GM20431 (cell line): ENCODE data around the gene C2orf74.
"Not testable (repeated sequence)": the region's sequence is repeated elsewhere in the genome, so short reads cannot be mapped to it uniquely, and the experiment has no call there.

Experiments used
- in situ Hi-C: fragments of 300-500 bp; cut with MseI, MboI; formaldehyde crosslinking; loops from one replicate; pipeline ENCODE4 v1.15.0; 2020; ENCODE audit warnings: low sequenced_read_pairs; ENCODE audit not compliant: unreplicated experiment

The C2orf74 gene

DNA sequence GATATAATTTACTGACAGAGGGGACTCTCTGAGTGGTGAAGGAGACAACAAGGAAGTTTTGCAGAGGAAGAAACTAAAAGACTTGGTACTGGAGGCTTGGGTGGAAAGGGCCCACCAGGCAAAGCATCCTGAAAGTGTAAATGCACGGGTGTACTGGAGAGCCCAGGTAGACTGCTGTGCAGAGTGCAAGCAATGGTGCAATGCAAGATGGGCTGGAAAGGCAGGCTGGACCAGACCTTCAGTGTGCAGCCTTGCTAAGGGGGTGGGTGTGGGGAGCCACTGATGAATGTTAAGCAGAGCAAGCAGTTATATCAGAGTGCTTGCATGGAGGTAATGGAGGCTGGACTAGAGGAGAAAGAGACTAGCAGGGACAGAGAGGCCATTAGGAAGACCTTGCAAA lies 10.7 kb downstream of the C2orf74 start:
- in situ Hi-C loops, result no loop called here

DNA sequence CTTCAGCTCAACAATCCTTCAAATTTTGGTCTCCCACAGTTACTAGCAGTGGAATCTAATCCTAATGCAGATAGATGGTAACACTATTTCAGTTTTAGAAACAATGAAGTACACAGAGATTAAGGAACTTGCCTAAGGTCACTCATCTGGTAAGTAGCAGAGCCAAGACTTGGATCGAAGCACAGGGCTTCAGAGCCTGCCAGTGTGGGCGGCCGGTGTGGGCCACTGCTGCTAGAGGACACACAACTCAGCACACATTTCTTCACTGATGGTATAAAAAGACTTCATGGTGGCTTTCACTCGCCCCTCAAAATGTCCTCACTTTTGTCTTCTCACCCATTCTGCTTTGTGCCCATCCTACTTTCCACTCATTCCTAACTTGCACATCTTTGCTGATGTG lies 11.1 kb downstream of the C2orf74 start:
- in situ Hi-C loops, result no loop called here

DNA sequence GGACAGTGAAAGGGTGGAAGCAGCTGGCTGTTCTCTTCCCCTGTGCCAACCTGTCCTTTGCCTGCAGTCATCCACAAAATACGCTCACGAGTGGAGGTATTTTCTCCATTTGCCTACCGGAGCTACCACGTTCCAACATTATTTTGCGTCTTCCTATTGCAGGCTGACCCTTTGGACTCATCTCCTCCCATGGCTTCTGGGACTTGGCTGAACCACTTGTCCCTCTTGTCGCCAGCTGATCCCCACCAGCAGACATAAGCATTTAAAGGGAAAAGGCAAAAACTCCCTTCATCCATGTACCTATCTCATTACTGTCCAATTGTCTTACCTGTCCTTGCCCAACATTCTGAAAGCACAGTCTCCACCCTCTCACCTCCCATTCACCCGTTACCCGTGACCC lies 13.0 kb downstream of the C2orf74 start:
- in situ Hi-C loops, result no loop called here

DNA sequence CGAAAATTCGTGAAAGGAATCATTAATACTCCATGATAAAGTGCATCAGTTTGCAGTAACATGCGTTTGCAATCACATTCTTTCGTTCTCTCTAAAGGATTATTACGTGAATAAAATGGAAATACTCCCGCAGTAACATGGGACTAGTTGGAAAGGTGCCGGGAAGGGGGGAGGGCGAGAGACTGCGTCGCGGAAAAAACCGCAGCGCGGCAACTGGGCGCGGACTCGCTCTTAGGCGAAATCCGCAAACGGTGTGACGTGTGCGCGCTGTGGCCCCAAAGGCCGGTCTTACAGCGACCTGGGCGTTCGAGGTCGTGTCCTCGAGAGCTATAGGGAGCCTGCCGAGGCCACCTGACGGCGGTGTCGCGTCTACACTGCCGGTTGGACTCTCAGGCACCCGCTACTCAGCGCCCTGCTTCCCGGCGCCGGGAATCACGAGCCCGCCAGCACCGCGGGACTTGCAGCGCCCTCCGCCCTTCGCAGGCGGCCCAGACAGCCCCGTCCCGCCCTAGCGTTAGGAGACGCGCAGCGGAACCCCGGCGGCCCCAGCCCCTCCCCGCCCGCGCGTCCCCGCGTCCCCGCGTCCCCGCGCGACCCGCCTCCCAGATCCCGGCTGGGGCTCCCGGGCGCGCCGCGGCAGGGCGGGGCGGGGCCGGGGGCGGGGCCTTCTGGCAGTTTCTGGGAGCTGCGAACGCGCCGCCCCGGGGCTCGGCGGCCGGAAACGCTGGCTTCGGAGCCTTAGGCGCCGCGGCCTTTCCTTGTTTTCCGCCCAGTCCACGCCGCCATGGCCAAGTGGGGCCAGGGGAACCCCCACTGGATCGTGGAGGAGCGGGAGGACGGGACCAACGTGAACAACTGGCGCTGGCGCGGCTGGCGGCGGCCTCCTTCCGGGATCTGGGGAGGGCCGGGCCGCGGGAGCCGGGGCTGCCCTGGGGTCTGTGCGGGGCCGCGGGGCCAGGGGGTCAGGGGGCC lies 15.1 kb downstream of the C2orf74 start:
- in situ Hi-C loops, result no loop called here

DNA sequence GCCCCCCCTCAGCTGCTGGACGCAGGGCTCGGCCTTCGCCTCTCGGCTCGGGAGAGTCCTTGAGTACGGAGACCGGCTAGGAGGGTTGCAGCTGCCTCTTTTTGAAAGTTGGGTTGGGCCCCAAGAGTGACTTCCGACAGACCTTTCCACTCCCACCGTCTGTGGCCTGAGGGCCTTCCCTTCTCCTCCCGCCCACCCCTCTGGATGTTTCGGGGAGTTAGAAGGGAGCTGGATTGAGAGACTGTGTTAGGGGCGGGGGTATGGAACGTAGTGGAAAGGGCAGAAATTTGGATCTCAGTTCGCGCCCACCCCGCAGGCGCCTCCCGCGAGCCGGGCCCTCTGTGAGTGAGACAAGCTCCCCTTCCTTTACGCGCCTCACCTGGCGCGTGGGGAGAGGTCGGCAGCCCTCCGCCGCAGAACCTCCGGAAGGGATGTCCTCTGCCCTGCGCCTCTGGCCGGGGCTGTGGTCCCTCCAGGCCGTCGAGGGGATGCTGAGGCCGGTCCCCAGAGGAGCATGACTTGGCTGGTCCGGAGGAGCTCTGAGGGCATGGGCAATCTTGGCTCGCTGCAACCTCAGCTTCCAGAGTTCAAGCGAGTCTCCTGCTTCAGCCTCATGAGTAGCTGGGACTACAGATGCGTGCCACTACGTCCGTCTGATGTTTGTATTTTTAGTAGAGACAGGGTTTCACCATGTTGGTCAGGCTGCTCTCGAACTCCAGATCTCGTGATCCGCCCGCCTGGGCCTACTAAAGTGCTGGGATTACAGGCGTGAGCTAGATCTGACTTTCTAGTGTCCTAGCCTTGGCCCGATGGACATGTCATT lies 15.9 kb downstream of the C2orf74 start:
- in situ Hi-C loops, result no loop called here

DNA sequence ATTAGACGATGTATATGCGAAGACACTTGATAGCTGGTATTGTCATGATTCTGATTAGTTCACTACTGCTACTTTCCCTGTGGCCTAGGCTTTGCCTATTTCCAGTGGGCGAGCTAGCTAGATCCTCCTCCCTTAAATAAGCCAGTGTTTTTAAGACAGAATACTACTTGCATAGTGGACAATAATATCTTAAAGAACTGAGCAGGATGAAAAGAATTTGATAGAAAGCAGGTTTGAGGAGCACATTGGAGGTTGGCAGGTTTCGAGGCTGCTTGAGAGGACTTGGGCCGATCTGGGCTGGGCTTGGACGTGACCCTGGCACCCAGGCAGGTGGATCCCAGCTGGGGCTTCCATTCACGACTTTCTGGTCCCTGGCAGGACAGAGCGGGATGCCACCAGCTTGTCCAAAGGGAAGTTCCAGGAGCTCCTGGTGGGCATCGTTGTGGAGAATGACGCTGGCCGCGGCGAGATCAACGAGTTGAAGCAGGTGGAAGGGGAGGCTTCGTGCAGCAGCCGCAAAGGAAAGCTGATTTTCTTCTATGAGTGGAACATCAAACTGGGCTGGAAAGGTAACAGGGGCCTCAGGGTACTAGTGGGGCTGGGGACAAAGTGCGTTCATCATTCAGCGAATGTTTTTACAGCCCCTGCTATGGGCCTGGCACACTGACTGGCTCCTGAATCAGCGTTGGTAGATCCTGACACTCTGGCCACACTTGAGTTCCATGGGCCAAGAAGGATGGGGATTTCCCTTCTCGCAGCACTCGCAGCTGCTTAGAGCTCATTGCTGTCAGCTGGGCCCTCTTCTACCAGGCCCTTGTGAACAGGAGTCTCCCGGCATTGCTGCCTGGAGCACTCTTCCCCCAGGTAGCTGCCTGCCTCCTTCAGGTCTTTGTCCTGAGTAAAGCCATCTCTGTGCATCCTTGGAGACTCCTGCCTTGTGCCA lies 16.9 kb downstream of the C2orf74 start:
- in situ Hi-C loops, result no loop called here

DNA sequence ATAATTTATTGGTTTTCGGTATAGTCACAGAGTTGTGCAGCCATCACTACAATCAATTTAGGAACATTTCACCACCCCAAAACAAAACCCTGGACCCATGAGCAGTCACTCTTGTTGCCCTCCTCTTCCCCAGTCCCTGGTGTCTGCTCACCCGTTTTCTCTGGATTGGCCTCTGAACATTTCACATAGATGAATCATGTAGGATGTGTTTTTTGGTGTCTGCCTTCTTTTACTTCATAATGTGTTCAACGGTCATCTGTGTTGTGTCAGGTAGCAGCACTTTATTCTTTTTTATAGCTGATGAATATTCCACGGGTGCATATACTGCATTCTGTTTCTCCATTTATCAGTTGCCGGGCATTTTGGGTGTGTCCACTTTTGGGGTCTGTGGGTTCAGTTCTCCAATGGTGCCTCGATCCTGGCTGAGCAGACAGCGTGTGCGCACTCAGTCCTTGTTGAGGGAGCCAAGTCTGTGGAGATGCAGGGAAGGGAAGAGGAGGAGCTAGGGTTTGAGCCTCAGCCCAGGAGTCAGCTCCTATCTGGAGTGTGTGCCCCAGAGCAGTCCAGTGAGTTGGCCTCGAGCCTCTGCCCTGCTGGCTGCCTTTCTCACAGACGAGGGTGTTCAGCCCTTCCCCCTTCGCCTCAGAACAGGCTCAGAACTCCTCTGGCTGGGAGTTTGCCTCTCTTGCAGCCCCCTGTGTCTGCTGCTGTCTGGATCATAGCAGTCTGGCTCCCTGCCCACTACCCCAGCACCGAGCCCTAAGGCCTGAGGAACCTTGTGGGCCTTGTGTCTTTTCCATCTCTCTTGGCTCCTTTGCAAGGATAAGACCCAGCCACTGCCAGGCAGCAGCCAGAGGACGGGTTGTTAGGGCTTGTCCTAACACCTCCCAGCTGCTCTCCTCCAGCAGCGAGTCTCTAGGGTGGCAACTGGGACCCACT lies 18.0 kb downstream of the C2orf74 start:
- in situ Hi-C loops, result no loop called here

DNA sequence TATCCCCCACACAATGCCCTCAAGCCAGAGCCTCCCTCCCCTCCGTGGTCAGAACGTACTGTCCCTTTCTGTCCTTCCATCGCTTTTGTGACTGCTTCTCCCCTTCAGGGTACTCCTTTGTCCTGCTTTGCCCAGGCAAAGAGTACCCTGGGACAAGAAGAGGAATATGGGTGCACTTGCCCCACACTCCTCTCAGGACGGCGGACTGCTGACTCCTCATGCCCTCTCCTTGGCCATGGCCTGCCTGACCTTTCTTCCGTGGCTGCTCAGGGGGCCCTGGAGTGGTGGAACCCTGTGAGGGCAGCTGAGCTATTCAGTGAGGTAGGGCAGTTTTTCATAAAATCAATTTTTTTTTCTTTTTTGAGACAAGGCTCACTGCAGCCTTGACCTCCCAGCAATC lies 18.7 kb downstream of the C2orf74 start:
- in situ Hi-C loops, result no loop called here

DNA sequence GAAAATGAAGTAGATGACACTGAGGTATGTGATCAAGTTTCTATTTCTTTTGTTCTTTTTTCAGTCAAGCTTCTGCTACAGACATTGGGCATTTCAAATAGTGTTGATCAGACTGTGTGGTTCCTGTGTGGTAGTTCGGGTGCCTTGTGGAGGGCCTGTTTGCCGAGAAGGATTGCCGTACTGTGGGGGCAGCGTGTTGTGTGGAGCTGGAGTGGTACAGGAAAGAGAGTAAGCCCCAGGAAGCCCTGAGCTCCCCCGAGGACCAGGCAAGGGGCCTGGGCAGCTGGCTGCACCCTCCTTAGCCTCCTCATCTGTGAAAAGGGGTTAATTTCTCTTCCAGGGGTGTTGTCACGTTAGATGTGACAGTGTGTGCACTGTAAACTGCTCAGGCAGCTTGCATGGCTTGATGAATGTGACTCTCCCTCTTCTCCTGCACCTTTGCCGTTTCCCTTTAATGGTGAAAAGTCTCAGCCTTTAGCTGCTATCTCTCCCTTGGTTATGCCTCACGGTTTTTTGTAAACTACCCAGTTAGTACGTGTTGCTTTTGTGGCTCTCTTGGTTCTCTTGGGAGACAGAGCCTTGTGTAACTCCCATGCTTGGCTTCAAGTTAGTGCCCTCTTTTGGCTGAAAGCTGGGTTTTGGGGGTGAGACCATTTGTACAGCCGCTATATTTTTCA lies 19.5 kb downstream of the C2orf74 start:
- in situ Hi-C loops, result no loop called here

DNA sequence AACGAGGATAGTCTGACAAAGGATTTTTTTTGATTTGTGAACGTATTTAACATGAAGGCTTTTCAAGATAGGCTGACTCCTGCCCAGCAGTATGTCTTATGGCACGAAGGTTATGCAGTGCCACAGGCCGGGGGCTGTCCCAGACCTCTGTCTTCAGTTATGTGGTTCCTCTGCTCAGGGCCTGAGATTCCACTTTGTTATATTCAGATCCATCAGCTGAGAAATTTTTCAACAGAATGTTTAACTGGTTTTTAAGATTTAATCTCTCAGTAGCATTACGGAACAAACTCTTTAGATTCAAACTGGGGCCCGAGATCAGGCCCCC lies 20.0 kb downstream of the C2orf74 start:
- in situ Hi-C loops, result no loop called here

DNA sequence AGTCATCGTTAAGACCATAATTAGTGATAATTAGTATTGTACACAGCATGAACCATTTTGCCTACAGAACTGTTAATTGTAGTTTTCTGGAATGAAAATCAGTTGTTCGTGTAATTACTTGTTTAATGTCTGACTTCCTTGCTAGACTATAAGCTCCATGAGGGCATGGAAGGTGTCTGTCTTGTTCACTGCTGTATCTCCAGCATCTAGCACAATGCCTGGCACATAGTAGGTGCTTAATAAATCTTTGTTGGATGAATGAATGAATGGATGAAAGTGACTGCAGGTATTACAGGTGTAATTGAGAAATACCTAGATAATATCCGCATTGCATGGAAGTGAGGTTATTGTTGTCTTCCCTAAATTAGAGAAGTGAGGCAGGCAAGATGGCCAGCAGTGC lies 21.8 kb downstream of the C2orf74 start:
- in situ Hi-C loops, result no loop called here

DNA sequence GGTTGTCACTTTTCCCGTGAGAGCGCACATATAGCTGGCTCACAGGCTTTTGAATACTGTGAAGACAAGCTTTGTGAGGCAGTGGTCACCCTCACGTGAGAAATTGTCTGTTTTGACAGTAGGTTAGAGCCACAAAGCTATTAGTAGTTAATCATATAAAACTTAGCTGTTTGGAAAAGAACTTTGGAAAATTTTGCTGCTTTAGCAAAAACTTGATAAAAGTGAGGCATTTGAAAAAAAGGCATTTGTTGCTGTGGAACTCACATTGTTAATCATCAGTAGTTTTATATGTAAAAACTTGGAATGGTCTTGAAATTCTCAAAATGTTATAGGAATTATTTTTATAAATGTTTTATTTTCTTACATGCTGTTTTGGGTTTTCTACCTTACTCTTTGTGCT lies 22.3 kb downstream of the C2orf74 start:
- in situ Hi-C loops, result no loop called here

DNA sequence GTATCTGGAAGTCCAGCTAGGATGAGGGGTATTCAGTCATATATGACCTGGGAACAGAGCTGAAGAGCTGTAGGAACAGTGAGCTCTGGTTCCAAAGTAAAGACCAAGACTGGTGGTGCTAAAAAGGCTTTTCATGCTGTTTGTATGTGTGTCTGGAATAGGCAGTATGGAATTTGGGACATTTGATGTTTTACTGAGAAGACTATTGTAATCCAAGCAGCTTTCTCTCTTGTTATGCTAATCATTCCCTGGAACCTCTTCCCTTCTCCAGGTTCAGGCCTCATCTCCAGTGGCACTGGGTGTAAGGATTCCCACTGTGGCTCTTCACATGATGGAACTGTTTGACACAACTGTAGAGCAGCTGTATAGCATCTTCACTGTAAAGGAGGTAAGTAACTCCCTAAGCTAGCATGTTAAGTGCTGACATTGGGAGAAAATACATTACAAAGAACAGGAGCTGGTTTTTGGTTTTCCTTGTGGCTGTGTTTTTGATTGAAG lies 23.3 kb downstream of the C2orf74 start:
- in situ Hi-C loops, result no loop called here

DNA sequence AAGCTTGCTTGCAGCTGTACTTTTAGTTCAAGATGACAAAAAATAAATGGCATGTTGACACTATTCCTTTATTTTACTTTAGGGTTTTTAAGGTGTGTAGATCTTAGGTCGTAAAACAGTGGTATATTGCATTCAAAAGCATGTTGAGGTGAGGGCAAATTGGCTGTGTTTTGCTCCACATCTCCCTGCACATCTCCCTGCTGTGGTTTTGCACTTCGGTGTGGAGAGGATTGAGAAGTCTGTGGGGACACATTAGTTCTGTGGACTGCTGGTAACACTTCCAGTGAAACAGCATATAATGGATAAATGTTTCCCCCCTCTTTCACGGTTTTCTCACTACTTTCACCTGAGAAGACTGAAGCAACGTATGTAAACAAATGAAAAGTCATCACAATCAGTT lies 25.1 kb downstream of the C2orf74 start:
- in situ Hi-C loops, result no loop called here

DNA sequence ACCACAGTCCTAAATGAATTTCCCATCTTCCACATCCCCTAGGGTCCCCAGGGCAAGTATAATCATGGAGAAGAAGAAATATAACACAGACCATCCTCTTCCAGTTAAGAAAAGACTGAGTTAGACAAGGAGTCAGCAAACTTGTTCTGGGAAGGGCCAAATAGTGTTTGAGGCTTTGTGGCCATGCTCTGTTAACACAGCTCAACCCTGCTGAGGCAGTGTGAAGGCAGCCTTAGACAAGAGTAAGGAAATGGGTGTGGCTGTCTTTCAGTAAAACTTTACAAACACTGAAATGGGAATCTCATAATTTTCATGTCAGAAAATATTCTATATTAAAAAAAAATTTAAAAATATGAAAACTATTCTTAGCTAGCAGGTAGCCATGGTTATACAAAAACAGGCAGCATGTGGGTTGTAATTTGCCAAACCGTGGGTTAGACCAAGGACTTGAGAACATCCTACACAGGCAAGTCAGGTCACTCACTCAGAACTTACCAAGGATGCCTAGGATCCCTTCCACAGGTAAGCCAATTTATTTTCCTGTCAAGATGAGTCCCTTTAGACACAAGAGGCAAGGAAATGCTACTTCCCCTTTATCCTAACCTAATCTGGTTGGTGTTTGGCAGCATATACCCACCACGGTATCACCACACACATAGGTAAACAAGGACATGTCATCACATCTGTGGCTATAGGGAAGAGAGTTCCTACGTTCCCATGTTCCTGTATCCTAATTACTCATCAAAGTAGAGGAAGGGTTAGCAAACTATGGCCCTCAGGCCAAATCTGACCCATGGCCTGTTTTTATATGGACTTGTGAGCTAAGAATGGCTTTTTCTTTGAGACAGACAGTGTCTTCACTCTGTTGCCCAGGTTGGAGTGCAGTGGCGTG lies 31.9 kb downstream of the C2orf74 start:
- in situ Hi-C loops, result no loop called here

DNA sequence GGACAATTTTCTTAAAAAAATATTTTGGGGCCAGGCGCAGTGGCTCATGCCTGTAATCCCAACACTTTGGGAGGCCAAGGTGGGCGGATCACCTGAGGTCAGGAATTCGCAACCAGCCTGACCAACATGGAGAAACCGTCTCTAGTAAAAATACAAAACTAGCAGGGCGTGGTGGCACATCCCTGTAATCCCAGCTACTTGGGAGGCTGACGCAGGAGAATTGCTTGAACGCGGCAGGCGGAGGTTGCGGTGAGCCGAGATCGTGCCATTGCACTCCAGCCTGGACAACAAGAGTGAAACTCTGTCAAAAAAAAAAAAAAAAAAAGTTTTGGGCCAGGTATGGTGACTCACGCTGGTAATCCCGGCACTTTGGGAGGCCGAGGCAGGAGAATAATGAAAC lies 32.7 kb downstream of the C2orf74 start:
- in situ Hi-C loops, result not testable (repeated sequence)

DNA sequence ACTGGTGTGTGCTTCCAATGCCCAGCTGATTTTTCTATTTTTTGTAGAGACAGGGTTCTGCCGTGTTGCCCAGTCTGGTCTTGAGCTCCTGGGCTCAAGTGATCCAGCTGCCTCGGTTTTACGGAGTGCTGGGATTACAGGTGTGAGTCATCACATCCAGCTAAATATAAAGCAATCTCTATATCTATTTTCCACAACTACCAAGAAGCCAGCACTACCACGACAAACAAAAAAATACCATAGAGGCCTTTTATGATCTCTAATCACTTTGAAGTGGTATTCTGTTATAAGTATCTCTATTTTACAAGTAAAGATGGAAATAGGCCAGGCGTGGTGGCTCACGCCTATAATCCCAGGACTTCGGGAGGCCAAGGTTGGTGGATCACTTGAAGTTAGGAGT lies 34.7 kb downstream of the C2orf74 start:
- in situ Hi-C loops, result no loop called here

DNA sequence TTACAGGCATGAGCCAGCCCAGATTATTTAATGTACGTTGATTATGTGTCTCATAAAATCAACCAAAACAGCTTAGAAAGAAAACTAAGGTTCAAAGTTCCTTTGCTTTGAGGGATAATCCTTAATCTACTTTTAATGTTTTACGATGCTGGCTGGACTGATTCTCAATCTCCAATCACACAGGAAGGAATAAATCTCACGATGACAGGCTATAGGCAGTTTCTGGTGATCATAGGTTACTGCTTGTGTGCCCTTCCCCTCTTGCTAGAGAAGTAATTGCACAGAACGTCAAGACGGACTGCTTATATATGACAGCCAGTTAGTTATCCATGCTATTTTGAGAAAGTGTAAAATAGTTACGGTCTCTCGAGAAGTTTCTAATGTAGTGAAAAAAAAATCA lies 43.1 kb downstream of the C2orf74 start:
- in situ Hi-C loops, result no loop called here
